ENCODE measurements around the gene YARS1. TPM values are rescaled to one million over a fixed set of nuclear protein-coding genes. Genes with fewer than 3 reads are reported as not detected.
A peak's percentile ranks its signal among the peaks of the same experiment; 100 is the strongest.

The YARS1 gene
- total and polyA plus RNA-seq, 2 experiments from 2014 or later = 134 to 182 TPM

DNA sequence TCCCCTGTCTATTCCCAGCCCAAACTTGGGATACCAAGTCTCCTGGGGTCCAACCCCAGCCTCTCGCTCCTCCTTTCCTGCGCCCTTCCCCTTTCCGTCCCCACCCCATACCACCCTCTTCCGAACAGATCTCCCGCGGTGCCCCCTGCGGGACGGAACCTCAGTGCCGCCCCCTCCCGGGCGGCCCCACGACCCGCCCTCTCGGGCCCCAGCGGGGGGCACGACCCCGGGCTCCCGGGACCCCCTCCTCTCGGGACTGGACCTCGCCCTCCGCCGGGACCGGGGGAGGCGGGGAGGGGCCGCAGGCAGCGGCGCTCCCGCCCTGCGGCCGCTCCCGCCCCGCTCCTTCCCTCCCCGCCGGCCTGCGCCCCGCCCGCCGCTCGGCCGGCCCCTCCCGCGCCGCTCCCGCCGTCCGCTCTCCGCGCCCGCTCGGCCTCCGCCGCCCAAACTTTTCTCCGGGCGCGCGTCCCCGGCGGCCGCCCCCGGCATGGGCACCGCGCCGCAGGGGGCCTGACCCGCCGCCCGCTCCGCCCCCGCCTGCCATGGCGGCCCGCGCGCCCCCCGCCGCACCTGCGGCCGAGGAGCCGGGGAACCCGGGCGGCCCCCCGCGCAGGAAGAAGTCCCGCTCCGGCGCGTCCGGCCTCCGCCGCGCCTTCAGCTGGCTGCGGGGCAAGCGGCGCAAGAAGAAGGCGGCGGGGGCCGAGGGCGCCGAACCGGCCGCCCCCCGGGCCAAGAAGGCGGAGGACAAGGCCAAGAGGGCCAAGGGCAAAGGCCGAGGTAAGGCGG lies 75.6 kb downstream of the YARS1 start:
- H3K9me3 Mint-ChIP-seq = no peaks in the 10 kb centered on the region
- Histone ChIP-seq H3K27ac (ENCODE audit: low read depth) (no peak overlapping the region), H2AFZ (peak overlapping the region; percentile 84), H3K4me1 (ENCODE audit: insufficient read depth) (peaks cover 19% of the 10 kb centered on the region), H3K4me2 (peak overlapping the region; percentile 96), H3K27me3 (ENCODE audit: insufficient read depth) (peaks cover 19% of the 10 kb centered on the region), H4K20me1 (replicated peaks; ENCODE audit: insufficient read depth) (no peaks in the 10 kb centered on the region), H3K79me2 (replicated peaks; ENCODE audit: insufficient read depth) (no peaks in the 10 kb centered on the region), H3K9me2 (ENCODE audit: insufficient read depth) (no peaks in the 10 kb centered on the region), H3F3A (replicated peaks; ENCODE audit: low read depth) (peaks cover 25% of the 10 kb centered on the region), H3K4me3 (peak overlapping the region; percentile 81), H3K36me3 (ENCODE audit: insufficient read depth) (no peaks in the 10 kb centered on the region)
- DNase-seq (ENCODE audit: low spot score) (peak; percentile 52), ATAC-seq (peak; percentile 5; the same call in 2 of the 3 replicates)
- peak overlapping the region; percentile 82 for H3K4me3 Mint-ChIP-seq
- peaks cover 30% of the 10 kb centered on the region for H3K4me1 Mint-ChIP-seq
- TF ChIP-seq ZNF331 (CRISPR knock-in tag; IDR thresholded peaks at IDR 0.05; ENCODE audit: low read depth) = no peak
- TF ChIP-seq, protein P1, sequence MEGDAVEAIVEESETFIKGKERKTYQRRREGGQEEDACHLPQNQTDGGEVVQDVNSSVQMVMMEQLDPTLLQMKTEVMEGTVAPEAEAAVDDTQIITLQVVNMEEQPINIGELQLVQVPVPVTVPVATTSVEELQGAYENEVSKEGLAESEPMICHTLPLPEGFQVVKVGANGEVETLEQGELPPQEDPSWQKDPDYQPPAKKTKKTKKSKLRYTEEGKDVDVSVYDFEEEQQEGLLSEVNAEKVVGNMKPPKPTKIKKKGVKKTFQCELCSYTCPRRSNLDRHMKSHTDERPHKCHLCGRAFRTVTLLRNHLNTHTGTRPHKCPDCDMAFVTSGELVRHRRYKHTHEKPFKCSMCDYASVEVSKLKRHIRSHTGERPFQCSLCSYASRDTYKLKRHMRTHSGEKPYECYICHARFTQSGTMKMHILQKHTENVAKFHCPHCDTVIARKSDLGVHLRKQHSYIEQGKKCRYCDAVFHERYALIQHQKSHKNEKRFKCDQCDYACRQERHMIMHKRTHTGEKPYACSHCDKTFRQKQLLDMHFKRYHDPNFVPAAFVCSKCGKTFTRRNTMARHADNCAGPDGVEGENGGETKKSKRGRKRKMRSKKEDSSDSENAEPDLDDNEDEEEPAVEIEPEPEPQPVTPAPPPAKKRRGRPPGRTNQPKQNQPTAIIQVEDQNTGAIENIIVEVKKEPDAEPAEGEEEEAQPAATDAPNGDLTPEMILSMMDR (conservative IDR thresholded peaks at IDR 0.05; ENCODE audit: low read depth in 2 of 2) = peak; percentile 31 to 41
- TF ChIP-seq CREB1 (CRISPR knock-in tag; IDR thresholded peaks at IDR 0.05; ENCODE audit: low read depth) = 0 out of 2 replicates have a peak, but pooled peaks have one; percentile 4
- no peaks in the 10 kb centered on the region for H3K36me3 Mint-ChIP-seq (ENCODE audit: low read depth)
- no peak overlapping the region; the same call in 1 of the 2 replicates for H3K27ac Mint-ChIP-seq
- H3K27me3 Mint-ChIP-seq (ENCODE audit: insufficient read depth, low read depth, poor library complexity) = peaks cover 39% of the 10 kb centered on the region

DNA sequence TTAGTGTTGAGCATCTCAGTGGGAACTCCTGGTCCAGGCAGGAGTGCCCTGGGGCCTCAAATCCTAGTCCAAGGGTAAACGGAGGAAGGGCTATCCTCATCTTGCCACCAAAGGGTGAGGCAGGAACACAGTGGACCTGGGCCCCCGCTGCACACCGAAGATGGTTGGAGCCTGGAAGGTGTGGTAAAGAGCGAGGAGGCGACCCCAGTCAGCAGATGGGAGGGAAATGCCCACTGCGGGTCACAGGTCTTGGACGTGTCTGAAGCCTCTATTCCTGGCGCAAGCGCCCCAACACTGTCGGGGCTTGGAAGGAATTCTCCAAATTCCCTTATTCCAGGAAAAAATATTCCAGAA lies 76.1 kb downstream of the YARS1 start:
- peaks cover 25% of the 10 kb centered on the region for H3F3A ChIP-seq (replicated peaks; ENCODE audit: low read depth)
- peak overlapping the region; percentile 79 for H3K4me3 ChIP-seq
- H3K27ac ChIP-seq (ENCODE audit: low read depth) = no peak overlapping the region
- Mint-ChIP-seq H3K27me3 (ENCODE audit: insufficient read depth, low read depth, poor library complexity) (peaks cover 42% of the 10 kb centered on the region), H3K4me3 (peak overlapping the region; percentile 82), H3K27ac (no peak overlapping the region; the same call in 1 of the 2 replicates), H3K36me3 (ENCODE audit: low read depth) (no peaks in the 10 kb centered on the region), H3K9me3 (no peaks in the 10 kb centered on the region), H3K4me1 (peaks cover 31% of the 10 kb centered on the region)
- TF ChIP-seq NANOG (IDR thresholded peaks at IDR 0.05; ENCODE audit: borderline replicate concordance) = no peak
- no peak for TF ChIP-seq ZNF331 (CRISPR knock-in tag; IDR thresholded peaks at IDR 0.05; ENCODE audit: low read depth)
- TF ChIP-seq, protein P2, sequence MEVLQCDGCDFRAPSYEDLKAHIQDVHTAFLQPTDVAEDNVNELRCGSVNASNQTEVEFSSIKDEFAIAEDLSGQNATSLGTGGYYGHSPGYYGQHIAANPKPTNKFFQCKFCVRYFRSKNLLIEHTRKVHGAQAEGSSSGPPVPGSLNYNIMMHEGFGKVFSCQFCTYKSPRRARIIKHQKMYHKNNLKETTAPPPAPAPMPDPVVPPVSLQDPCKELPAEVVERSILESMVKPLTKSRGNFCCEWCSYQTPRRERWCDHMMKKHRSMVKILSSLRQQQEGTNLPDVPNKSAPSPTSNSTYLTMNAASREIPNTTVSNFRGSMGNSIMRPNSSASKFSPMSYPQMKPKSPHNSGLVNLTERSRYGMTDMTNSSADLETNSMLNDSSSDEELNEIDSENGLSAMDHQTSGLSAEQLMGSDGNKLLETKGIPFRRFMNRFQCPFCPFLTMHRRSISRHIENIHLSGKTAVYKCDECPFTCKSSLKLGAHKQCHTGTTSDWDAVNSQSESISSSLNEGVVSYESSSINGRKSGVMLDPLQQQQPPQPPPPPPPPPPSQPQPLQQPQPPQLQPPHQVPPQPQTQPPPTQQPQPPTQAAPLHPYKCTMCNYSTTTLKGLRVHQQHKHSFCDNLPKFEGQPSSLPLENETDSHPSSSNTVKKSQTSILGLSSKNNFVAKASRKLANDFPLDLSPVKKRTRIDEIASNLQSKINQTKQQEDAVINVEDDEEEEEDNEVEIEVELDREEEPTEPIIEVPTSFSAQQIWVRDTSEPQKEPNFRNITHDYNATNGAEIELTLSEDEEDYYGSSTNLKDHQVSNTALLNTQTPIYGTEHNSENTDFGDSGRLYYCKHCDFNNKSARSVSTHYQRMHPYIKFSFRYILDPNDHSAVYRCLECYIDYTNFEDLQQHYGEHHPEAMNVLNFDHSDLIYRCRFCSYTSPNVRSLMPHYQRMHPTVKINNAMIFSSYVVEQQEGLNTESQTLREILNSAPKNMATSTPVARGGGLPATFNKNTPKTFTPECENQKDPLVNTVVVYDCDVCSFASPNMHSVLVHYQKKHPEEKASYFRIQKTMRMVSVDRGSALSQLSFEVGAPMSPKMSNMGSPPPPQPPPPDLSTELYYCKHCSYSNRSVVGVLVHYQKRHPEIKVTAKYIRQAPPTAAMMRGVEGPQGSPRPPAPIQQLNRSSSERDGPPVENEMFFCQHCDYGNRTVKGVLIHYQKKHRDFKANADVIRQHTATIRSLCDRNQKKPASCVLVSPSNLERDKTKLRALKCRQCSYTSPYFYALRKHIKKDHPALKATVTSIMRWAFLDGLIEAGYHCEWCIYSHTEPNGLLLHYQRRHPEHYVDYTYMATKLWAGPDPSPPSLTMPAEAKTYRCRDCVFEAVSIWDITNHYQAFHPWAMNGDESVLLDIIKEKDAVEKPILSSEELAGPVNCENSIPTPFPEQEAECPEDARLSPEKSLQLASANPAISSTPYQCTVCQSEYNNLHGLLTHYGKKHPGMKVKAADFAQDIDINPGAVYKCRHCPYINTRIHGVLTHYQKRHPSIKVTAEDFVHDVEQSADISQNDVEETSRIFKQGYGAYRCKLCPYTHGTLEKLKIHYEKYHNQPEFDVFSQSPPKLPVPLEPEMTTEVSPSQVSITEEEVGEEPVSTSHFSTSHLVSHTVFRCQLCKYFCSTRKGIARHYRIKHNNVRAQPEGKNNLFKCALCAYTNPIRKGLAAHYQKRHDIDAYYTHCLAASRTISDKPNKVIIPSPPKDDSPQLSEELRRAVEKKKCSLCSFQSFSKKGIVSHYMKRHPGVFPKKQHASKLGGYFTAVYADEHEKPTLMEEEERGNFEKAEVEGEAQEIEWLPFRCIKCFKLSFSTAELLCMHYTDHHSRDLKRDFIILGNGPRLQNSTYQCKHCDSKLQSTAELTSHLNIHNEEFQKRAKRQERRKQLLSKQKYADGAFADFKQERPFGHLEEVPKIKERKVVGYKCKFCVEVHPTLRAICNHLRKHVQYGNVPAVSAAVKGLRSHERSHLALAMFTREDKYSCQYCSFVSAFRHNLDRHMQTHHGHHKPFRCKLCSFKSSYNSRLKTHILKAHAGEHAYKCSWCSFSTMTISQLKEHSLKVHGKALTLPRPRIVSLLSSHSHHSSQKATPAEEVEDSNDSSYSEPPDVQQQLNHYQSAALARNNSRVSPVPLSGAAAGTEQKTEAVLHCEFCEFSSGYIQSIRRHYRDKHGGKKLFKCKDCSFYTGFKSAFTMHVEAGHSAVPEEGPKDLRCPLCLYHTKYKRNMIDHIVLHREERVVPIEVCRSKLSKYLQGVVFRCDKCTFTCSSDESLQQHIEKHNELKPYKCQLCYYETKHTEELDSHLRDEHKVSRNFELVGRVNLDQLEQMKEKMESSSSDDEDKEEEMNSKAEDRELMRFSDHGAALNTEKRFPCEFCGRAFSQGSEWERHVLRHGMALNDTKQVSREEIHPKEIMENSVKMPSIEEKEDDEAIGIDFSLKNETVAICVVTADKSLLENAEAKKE (CRISPR knock-in tag; IDR thresholded peaks at IDR 0.05) = no peak
- TF ChIP-seq, protein P3, sequence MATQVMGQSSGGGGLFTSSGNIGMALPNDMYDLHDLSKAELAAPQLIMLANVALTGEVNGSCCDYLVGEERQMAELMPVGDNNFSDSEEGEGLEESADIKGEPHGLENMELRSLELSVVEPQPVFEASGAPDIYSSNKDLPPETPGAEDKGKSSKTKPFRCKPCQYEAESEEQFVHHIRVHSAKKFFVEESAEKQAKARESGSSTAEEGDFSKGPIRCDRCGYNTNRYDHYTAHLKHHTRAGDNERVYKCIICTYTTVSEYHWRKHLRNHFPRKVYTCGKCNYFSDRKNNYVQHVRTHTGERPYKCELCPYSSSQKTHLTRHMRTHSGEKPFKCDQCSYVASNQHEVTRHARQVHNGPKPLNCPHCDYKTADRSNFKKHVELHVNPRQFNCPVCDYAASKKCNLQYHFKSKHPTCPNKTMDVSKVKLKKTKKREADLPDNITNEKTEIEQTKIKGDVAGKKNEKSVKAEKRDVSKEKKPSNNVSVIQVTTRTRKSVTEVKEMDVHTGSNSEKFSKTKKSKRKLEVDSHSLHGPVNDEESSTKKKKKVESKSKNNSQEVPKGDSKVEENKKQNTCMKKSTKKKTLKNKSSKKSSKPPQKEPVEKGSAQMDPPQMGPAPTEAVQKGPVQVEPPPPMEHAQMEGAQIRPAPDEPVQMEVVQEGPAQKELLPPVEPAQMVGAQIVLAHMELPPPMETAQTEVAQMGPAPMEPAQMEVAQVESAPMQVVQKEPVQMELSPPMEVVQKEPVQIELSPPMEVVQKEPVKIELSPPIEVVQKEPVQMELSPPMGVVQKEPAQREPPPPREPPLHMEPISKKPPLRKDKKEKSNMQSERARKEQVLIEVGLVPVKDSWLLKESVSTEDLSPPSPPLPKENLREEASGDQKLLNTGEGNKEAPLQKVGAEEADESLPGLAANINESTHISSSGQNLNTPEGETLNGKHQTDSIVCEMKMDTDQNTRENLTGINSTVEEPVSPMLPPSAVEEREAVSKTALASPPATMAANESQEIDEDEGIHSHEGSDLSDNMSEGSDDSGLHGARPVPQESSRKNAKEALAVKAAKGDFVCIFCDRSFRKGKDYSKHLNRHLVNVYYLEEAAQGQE (IDR thresholded peaks at IDR 0.05; ENCODE audit: unreplicated experiment) = no peak
- peaks cover 21% of the 10 kb centered on the region for H3K27me3 ChIP-seq (ENCODE audit: insufficient read depth)
- H3K9me2 ChIP-seq (ENCODE audit: insufficient read depth) = no peaks in the 10 kb centered on the region
- DNase-seq (ENCODE audit: low spot score) = peak; percentile 27
- no peak; the same call in 2 of the 3 replicates for ATAC-seq
- peak overlapping the region; percentile 84 for H2AFZ ChIP-seq
- no peaks in the 10 kb centered on the region for H4K20me1 ChIP-seq (replicated peaks; ENCODE audit: insufficient read depth)
- H3K79me2 ChIP-seq (replicated peaks; ENCODE audit: insufficient read depth) = no peaks in the 10 kb centered on the region
- H3K4me2 ChIP-seq = peak overlapping the region; percentile 96
- H3K36me3 ChIP-seq (ENCODE audit: insufficient read depth) = no peaks in the 10 kb centered on the region
- H3K4me1 ChIP-seq (ENCODE audit: insufficient read depth) = peaks cover 25% of the 10 kb centered on the region
